Measurements from ENCODE around the gene MAMLD1. TPM values are rescaled to one million over a fixed set of nuclear protein-coding genes. Genes with fewer than 3 reads are reported as not detected.
A peak's percentile ranks its signal among the peaks of the same experiment; 100 is the strongest.

MAMLD1 gene
- total RNA-seq, 2 donors from 2014 or later = 0.44 to 0.68 TPM

DNA sequence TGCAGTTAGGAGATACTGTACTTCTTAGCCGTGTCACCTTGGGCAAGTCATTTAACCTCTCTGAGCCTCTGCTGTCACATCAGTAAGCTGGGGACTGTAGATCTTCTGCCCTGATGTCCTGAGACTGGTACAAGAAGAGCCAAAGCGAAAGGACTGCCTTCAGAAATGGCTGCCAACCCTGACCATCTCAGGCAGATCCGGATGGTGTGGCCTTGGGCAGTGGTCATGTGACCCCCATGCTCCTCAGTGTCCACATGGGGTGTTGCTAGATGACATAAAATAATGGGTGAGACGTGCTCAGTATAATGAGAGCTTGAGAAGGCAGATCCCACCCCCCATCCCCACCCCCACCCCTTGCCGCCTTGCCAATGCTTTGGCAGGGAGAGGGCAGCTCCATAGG, 144.9 kb downstream of the MAMLD1 start:
- Mint-ChIP-seq H3K9me3 (peaks cover 55% of the 10 kb centered on the region), H3K4me3 (peak overlapping the region; percentile 14), H3K4me1 (peaks cover 20% of the 10 kb centered on the region), H3K27ac (no peak overlapping the region), H3K27me3 (ENCODE audit: insufficient read depth) (no peaks in the 10 kb centered on the region), H3K36me3 (ENCODE audit: low read depth) (no peaks in the 10 kb centered on the region)
- H3K4me3 ChIP-seq (ENCODE audit: low read length) = no peak overlapping the region
- H3K9ac ChIP-seq (ENCODE audit: extremely low read depth, low read length, poor library complexity, severe bottlenecking) = no peak overlapping the region
- DNase-seq = no peak
- H3K9me3 ChIP-seq (ENCODE audit: control insufficient read depth, low read length) = no peaks in the 10 kb centered on the region
- TF ChIP-seq, protein P1, sequence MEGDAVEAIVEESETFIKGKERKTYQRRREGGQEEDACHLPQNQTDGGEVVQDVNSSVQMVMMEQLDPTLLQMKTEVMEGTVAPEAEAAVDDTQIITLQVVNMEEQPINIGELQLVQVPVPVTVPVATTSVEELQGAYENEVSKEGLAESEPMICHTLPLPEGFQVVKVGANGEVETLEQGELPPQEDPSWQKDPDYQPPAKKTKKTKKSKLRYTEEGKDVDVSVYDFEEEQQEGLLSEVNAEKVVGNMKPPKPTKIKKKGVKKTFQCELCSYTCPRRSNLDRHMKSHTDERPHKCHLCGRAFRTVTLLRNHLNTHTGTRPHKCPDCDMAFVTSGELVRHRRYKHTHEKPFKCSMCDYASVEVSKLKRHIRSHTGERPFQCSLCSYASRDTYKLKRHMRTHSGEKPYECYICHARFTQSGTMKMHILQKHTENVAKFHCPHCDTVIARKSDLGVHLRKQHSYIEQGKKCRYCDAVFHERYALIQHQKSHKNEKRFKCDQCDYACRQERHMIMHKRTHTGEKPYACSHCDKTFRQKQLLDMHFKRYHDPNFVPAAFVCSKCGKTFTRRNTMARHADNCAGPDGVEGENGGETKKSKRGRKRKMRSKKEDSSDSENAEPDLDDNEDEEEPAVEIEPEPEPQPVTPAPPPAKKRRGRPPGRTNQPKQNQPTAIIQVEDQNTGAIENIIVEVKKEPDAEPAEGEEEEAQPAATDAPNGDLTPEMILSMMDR (conservative IDR thresholded peaks at IDR 0.05) = no peak
- WGBS, 2 experiments (ENCODE audit: insufficient coverage in 1 of 2, insufficient read length in 1 of 2) = 90% methylated on average over 4 of the region's 5 CpGs; no CpG with 5 or more reads in 1 of the 2 experiments
- no peak overlapping the region for H3K27ac ChIP-seq (ENCODE audit: low read depth, low read length)
- no peaks in the 10 kb centered on the region for H3K36me3 ChIP-seq (ENCODE audit: control insufficient read depth, insufficient read depth, low read length)
- H3K27me3 ChIP-seq (ENCODE audit: control insufficient read depth, insufficient read depth, low read length, poor library complexity, severe bottlenecking) = no peaks in the 10 kb centered on the region
- H3K4me1 ChIP-seq (ENCODE audit: control insufficient read depth, insufficient read depth, low read length) = no peaks in the 10 kb centered on the region

DNA sequence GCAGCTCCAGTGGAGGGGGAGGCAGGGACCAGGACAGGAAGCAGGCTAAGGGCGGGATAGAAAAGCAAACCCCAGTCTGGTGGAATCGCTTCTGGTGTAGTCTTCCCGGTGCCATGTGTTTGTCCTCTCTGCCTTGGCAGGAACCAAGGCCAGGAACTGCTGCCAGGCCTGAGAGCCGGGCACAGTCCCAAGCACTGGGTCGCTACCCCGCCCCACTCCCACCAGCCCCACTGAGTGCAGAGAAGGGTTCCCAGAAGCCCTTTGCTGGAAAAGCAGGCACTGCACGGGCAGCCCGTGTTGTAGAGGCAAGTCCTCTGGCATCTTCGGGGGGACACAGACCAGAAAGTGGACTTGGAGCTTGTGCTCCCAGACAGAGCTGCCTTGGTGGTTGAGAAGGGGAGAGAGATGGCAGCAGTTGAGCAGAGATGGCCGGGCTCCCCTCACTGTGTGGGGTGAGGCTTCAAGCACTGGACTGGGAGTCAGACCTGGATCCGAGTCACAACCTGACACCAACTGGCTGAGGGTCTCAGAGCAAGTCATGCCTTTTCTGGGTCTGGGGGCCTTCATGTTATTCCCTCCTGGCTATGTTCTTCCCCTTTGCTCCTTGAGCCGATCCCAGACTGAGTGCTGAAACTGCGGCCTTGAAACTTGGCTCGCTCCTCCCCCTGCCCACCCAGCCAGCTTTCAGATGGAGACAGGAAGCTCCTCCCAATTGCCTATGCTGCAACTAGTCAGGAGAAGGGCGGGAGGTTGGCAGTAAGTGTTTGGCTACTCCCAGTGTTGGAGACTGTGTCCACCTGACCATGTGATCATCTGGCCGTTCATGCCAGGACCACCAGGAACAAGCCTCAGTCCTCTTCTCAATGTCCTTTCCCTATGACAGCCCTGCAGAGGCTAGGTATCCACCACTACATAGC, 145.6 kb downstream of the MAMLD1 start:
- H3K4me1 Mint-ChIP-seq = peaks cover 20% of the 10 kb centered on the region
- no peaks in the 10 kb centered on the region for H3K36me3 ChIP-seq (ENCODE audit: control insufficient read depth, insufficient read depth, low read length)
- peak; percentile 75 for DNase-seq
- no peak overlapping the region for H3K4me3 ChIP-seq (ENCODE audit: low read length)
- H3K9me3 ChIP-seq (ENCODE audit: control insufficient read depth, low read length) = no peaks in the 10 kb centered on the region
- H3K27ac Mint-ChIP-seq = no peak overlapping the region
- WGBS, 2 experiments (ENCODE audit: insufficient coverage in 1 of 2, insufficient read length in 1 of 2) = 83 to 88% methylated on average over 2 to 13 of the region's 16 CpGs
- H3K27ac ChIP-seq (ENCODE audit: low read depth, low read length) = no peak overlapping the region
- no peaks in the 10 kb centered on the region for H3K4me1 ChIP-seq (ENCODE audit: control insufficient read depth, insufficient read depth, low read length)
- H3K27me3 ChIP-seq (ENCODE audit: control insufficient read depth, insufficient read depth, low read length, poor library complexity, severe bottlenecking) = no peaks in the 10 kb centered on the region
- TF ChIP-seq, protein P1 (conservative IDR thresholded peaks at IDR 0.05) = no peak
- no peak overlapping the region for H3K9ac ChIP-seq (ENCODE audit: extremely low read depth, low read length, poor library complexity, severe bottlenecking)
- no peaks in the 10 kb centered on the region for H3K27me3 Mint-ChIP-seq (ENCODE audit: insufficient read depth)
- H3K4me3 Mint-ChIP-seq = no peak overlapping the region
- H3K36me3 Mint-ChIP-seq (ENCODE audit: low read depth) = no peaks in the 10 kb centered on the region
- H3K9me3 Mint-ChIP-seq = peaks cover 61% of the 10 kb centered on the region

DNA sequence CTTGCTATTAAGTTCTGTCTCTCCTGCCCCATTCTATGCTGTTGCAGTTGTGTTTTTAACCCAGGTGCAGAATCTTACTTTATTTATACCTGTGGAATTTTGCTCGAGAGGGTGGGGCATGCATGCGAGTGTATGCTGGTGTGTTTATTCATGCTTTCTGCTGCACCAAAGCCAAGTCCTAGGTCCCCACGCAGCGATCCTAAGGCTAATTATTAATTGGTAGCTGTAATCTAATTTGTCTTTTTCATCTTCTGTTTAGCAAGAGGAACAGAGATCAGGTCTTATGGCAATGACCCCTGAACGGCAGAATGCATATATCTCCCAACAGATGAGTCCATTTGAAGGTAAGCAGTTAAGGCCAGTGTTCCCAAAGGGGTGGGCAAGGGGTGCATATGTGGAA, 146.6 kb downstream of the MAMLD1 start:
- no peaks in the 10 kb centered on the region for H3K36me3 Mint-ChIP-seq (ENCODE audit: low read depth)
- Histone ChIP-seq H3K9ac (ENCODE audit: extremely low read depth, low read length, poor library complexity, severe bottlenecking) (no peak overlapping the region), H3K27me3 (ENCODE audit: control insufficient read depth, insufficient read depth, low read length, poor library complexity, severe bottlenecking) (no peaks in the 10 kb centered on the region), H3K9me3 (ENCODE audit: control insufficient read depth, low read length) (no peaks in the 10 kb centered on the region), H3K4me3 (ENCODE audit: low read length) (no peak overlapping the region), H3K36me3 (ENCODE audit: control insufficient read depth, insufficient read depth, low read length) (no peaks in the 10 kb centered on the region), H3K4me1 (ENCODE audit: control insufficient read depth, insufficient read depth, low read length) (no peaks in the 10 kb centered on the region), H3K27ac (ENCODE audit: low read depth, low read length) (no peak overlapping the region)
- H3K27me3 Mint-ChIP-seq (ENCODE audit: insufficient read depth) = no peaks in the 10 kb centered on the region
- TF ChIP-seq, protein P1 (conservative IDR thresholded peaks at IDR 0.05) = no peak
- no peak overlapping the region for H3K27ac Mint-ChIP-seq
- H3K4me1 Mint-ChIP-seq = peaks cover 18% of the 10 kb centered on the region
- H3K9me3 Mint-ChIP-seq = peaks cover 64% of the 10 kb centered on the region
- WGBS, 2 experiments (ENCODE audit: insufficient coverage in 1 of 2, insufficient read length in 1 of 2) = 94% methylated on average over 5 of the region's 5 CpGs; no CpG with 5 or more reads in 1 of the 2 experiments
- H3K4me3 Mint-ChIP-seq = no peak overlapping the region
- no peak for DNase-seq

All from endodermal cell (in vitro differentiated cells).